GM19099 (cell line): Measurements from ENCODE around the gene MEGF8.

ENCODE experiments used
- POLR2A ChIP-seq: IDR thresholded peaks from 3 replicates; pipeline ENCODE4 v1.6.1; 2011; ENCODE audit warnings: low read depth; ENCODE audit not compliant: insufficient read length; ENCODE audit errors: extremely low read depth

The MEGF8 gene, protein sequence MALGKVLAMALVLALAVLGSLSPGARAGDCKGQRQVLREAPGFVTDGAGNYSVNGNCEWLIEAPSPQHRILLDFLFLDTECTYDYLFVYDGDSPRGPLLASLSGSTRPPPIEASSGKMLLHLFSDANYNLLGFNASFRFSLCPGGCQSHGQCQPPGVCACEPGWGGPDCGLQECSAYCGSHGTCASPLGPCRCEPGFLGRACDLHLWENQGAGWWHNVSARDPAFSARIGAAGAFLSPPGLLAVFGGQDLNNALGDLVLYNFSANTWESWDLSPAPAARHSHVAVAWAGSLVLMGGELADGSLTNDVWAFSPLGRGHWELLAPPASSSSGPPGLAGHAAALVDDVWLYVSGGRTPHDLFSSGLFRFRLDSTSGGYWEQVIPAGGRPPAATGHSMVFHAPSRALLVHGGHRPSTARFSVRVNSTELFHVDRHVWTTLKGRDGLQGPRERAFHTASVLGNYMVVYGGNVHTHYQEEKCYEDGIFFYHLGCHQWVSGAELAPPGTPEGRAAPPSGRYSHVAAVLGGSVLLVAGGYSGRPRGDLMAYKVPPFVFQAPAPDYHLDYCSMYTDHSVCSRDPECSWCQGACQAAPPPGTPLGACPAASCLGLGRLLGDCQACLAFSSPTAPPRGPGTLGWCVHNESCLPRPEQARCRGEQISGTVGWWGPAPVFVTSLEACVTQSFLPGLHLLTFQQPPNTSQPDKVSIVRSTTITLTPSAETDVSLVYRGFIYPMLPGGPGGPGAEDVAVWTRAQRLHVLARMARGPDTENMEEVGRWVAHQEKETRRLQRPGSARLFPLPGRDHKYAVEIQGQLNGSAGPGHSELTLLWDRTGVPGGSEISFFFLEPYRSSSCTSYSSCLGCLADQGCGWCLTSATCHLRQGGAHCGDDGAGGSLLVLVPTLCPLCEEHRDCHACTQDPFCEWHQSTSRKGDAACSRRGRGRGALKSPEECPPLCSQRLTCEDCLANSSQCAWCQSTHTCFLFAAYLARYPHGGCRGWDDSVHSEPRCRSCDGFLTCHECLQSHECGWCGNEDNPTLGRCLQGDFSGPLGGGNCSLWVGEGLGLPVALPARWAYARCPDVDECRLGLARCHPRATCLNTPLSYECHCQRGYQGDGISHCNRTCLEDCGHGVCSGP (N-terminal part only)

DNA sequence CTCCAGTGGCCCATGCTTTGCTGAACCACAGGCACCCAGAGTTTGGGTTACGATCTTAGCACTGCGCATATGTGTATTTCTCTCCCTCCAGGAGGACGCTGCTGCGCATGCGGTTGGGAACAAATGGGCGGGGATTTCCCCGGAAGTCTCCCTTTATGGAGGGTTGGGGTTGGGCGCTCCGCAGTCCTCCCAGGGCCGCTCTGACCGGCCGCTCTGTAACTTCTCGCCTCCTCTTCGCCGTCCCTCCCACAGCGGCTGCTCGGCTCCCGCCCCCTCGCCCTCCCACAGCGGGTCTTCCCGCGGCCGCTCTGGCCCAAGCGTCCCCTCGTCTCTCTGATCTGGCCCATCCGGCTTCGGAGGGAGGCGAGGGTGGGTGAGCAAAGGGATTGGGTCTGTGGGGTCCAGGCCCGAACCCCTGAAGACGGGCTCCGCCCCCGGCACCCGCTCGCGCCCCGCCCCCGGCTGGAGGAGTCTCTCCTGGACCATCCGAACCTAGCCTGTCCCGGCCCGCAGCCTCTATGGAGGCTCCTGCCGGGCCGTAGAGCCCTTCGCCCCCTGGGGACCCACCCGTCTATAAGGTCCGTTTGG is at the start of gene MEGF8:
Gene MEGF8, plus strand, starts transcription at position 328 of the 588 bp plus-strand sequence. CDS start 609 bp downstream, outside the sequence.
- TF ChIP-seq POLR2A: peak; percentile 73

- no peak for TF ChIP-seq POLR2A
Measured at GRCh38 chr19:42276284-42276683, 49.2 kb upstream of the MEGF8 start.

DNA sequence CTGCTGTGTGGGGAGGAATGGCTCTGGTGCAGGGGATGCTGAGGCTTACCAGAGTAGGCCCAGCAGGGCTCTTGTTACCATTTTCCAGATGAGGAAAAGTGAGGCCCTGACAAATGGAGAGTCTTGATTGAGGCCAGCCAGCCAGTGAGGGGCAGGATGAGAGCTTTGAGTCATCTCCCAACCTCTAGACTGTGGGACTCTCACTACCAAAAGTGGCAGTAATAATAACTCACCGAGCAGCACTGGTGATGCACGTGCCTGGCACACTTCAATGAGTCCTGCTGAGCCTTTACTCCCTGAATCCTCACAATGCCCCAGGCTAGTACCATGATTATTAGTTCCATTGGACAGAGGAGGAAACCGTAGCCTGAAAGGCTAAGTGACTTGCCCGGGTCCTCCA is 48.6 kb upstream of the MEGF8 start:
- TF ChIP-seq POLR2A: no peak

- TF ChIP-seq POLR2A: no peak
Measured at GRCh38 chr19:42277821-42278451, 47.5 kb upstream of the MEGF8 start.

DNA sequence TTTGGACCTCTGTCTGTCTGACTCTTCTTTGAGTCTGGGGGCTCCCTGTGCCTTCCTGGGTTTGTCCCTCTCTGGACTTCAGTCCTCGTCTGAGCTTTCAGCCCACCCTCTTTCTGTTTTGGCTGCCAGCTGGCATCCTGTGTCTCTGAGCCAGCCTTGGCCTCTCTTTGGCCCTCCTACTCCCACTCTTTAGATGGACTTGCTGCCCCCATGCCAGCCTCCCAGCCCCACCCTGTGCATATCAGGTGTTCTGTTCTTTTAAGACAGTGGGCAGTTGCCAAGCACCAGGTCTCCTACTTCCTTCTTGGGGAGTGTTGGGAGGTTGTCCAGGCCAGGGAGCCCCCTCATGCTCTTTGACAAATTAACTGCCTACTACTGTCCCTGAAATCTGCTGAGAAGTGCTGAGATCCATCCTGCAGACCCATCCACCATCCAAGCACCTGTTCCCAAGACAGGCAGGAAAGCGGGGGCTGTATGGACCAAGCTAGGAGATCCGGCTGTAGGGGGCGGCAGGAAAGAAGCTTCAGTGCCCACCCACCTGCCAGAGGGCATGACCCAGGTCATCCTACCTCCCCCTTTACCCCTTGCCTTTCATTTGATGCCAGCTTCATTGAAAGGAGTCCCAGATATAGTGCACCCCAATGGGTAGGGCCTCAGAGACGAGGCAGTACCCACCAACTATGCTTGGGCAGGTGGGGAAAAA is 46.8 kb upstream of the MEGF8 start:
- TF ChIP-seq POLR2A: no peak

- no peak for TF ChIP-seq POLR2A
Measured at GRCh38 chr19:42279155-42279901, 46.1 kb upstream of the MEGF8 start.

GRCh38 chr19:42279902-42280814 is 45.3 kb upstream of the MEGF8 start:
- peak; percentile 66 for TF ChIP-seq POLR2A

GRCh38 chr19:42280815-42281145 is 44.7 kb upstream of the MEGF8 start:
- no peak for TF ChIP-seq POLR2A

DNA sequence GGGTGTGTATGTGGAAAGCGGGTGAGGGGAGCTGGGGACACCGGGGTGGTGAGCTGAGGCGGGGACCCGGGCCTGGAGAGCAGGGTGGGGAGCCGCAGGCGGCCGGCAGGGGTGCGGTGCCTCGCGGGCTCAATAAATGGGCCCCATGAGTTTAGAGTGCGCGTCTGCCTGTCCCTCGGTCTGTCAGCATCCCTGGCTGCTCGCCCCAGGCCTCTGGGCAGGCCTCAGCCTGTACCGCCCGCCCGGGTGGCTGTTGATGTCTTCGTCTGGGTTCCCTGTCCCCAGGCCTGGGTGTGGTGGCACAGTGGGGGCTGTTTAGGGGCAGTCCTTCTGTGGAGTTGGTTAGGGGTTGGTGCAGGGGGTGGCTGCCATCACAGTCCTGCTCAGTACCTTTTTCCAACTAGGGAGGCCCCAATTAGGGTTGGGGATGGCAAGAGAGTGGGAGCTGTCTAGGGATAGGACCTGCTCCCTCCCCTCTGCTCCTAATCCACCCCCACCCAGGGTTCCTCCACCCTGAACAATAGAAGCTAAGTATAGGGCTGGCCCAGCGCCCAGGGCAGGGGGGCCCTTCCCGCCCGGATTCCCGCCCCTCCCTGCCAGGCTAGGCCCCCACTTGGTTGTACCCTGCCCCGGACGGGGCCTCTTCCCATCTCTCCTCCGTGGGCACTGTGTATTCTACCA is 44.1 kb upstream of the MEGF8 start:
- TF ChIP-seq POLR2A: no peak

GRCh38 chr19:42281827-42282762 is 43.3 kb upstream of the MEGF8 start:
- no peak for TF ChIP-seq POLR2A

DNA sequence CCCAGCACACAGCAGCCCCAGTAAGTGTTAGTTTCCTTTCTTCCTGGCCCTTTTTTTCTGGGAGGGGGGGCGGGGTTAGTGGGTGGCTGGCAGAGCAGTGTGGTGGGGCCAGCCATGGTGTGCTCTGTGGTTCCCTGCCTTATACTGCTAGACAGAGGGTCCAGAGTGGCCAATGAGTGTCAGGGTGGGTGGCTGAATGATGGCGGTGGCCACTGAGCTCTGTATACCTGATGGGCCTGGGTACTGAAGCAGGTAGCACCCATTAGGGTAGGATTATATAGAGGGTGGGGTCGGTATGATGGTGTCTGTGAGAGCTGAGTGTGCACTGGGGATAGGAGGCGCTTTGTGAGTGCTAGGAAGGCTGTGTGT is 42.6 kb upstream of the MEGF8 start:
- no peak for TF ChIP-seq POLR2A
